SK-N-MC (cell line): ENCODE measurements around the gene WAC.

Experiments
- EZH2 ChIP-seq: fragments of 200-600 bp; sonication (generic); IDR thresholded peaks from one replicate; pipeline ENCODE4 v1.6.1; 2017; ENCODE audit warnings: antibody characterized with exemption
- POLR2AphosphoS5 ChIP-seq: IDR thresholded peaks from 2 replicates; pipeline ENCODE4 v1.6.1; 2012; ENCODE audit warnings: mild to moderate bottlenecking, low read depth, low read length, borderline replicate concordance

- TF ChIP-seq POLR2AphosphoS5: no peak
- TF ChIP-seq EZH2: no peak
Measured at GRCh38 chr10:28538595-28538994, 5.7 kb downstream of the WAC start.
